GM20000 (cell line): ENCODE measurements around the gene ZNF302.
"Not testable (repeated sequence)": the region's sequence is repeated elsewhere in the genome, so short reads cannot be mapped to it uniquely, and the experiment has no call there.

Experiments
- DNase-seq: peaks from one replicate; pipeline ENCODE4 v3.0.0; 2012; ENCODE audit warnings: low spot score
- CTCF ChIP-seq: IDR thresholded peaks from 2 replicates; pipeline ENCODE4 v1.5.1; 2012; ENCODE audit warnings: mild to moderate bottlenecking, control low read depth; ENCODE audit errors: extremely low read depth, missing control alignments

ZNF302 gene

DNA sequence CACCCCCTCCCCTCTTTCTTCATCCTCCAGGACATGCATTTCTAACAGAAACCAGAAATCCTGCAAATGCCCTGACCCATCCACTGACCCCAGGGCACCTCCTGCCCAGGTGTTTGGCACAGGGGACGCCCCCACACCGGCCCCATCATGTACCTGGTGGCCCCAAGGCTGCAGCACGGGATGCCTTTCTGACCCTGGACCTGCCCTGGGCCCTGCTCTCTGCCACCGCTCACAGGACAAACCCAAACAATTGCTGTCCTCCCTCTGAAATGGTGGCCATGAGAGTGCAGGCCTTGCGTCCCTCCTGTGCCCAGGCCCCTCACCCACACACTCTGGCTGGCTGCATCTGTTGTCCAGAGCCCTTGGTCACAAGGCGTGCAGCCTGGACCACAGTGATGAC, 12.6 kb upstream of the ZNF302 start:
- TF ChIP-seq CTCF: no peak
- DNase-seq: no peak

- not testable (repeated sequence) for DNase-seq
These were observed 12.2 kb upstream of the ZNF302 start for GRCh38 chr19:34665275-34665674.

DNA sequence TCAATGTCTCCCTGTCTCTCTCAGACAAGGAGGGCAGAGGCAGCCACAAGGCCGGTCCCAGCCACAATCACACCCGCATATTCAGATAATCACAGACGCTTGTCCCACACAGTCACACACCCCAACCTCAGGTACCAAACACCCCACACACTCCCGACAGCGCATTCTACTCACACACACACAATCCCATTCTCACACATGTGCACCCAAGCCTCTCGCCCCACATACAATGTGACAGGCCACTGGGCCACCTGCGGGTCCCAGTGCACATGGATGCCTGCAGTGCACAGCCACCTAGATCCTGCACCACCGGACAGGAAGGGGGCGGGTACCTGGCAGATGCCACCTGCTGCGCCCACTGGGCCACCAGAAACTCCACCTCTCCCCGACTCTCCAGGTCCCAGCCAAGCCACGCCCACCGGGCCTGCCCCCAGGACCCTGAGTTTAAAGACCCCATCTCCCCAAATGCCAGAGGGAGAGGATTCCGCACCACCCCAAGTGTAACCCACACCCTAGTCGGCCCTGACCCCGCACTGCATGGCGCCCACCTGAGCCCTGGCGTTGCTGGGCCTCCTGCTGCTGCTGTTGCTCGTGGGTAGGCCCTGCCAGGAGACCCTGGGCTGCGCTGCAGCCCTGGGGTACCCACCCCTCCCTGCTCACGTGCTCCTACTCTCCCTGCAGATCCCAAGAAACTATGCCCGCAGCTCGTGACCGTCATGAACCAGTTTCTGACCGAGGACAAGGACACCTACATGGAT, 11.1 kb upstream of the ZNF302 start:
- no peak for TF ChIP-seq CTCF
- DNase-seq: no peak

GRCh38 chr19:34666958-34667265, 10.6 kb upstream of the ZNF302 start:
- DNase-seq: no peak
- no peak for TF ChIP-seq CTCF

- DNase-seq: no peak
- TF ChIP-seq CTCF: no peak
These were observed 10.0 kb upstream of the ZNF302 start for GRCh38 chr19:34667349-34668076.

DNA sequence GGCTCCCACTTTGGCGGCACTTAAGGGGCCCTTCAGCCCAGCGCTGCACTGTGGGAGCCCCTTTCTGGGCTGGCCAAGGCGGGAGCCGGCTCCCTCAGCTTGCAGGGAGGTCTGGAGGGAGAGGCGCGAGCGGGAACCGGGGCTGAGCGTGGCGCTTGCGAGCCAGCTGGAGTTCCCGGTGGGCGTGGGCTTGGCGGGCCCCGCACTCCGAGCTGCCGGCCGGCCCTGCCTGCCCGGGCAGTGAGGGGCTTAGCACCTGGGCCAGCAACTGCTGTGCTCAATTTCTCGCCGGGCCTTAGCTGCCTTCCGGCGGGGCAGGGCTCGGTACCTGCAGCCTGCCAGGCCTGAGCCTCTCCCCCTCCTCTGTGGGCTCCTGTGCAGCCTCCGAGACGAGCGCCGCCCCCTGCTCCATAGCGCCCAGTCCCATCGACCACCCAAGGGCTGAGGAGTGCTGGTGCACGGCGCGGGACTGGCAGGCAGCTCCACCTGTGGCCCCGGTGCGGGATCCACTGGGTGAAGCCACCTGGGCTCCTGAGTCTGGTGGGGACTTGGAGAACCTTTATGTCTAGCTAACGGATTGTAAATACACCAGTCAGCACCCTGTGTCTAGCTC, 9.3 kb upstream of the ZNF302 start:
- DNase-seq: not testable (repeated sequence)

GRCh38 chr19:34668690-34669089, 8.8 kb upstream of the ZNF302 start:
- not testable (repeated sequence) for DNase-seq

DNA sequence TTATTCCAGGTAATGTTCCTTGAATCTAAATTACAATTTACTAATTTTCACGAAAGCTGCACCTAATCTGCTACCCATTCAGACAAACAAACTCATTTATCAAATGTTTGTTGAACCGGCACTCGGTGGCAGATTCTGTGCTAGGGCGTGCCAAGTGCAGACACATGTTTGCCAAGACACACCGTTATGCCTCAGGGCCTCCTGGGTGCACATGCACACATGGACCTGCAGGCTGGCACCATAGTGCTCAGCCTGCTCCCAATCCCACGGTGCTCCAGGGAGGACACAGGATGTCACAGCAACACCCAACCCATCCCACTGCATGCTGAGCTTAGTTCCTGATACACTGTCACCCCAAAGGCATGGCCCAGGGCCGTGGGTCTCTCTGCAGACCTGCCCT, 8.2 kb upstream of the ZNF302 start:
- DNase-seq: no peak
- no peak for TF ChIP-seq CTCF

- no peak for DNase-seq
- no peak for TF ChIP-seq CTCF
These were observed 5.5 kb upstream of the ZNF302 start for GRCh38 chr19:34671972-34672371.
